Keratinocyte (primary cell): ENCODE measurements around the gene ATF3. TPM values are rescaled to one million over a fixed set of nuclear protein-coding genes. Genes with fewer than 3 reads are reported as not detected.

Experiments used
- DNase-seq: peaks from one replicate; pipeline ENCODE4 v3.0.0-alpha.2; 2011; ENCODE audit warnings: low read depth, missing footprints, low spot score
- FAIRE-seq: peaks from 2 replicates; lab custom pipeline; 2011; peaks lifted over from hg19 to GRCh38; lab: Jason Lieb, UNC
- H2AFZ ChIP-seq: 2 replicates; pipeline ENCODE4 v1.6.0; 2012; ENCODE audit warnings: low read length, control low read depth, inconsistent platforms; ENCODE audit not compliant: control insufficient read depth
- H3K27ac ChIP-seq: 2 replicates; pipeline ENCODE4 v1.5.1; 2011; ENCODE audit warnings: low read length; ENCODE audit not compliant: control insufficient read depth, insufficient read depth
- H3K27me3 ChIP-seq: 3 replicates; pipeline ENCODE4 v1.6.0; 2011; ENCODE audit warnings: low read length; ENCODE audit not compliant: control insufficient read depth, insufficient read depth; ENCODE audit errors: extremely low read depth
- H3K36me3 ChIP-seq, 2 experiments: 2 replicates in 1 of 2; 3 replicates in 1 of 2; pipeline ENCODE4 v1.5.1; 2011; ENCODE audit warnings: low read length in 2 of 2, mild to moderate bottlenecking in 1 of 2; ENCODE audit not compliant: control insufficient read depth in 2 of 2, insufficient read depth in 2 of 2; ENCODE audit errors: extremely low read depth in 1 of 2
- H3K4me1 ChIP-seq: 3 replicates; pipeline ENCODE4 v1.5.1; 2011; ENCODE audit warnings: low read length; ENCODE audit not compliant: control insufficient read depth, insufficient read depth; ENCODE audit errors: extremely low read depth
- H3K4me2 ChIP-seq: 3 replicates; pipeline ENCODE4 v1.6.0; 2011; ENCODE audit warnings: low read depth, low read length; ENCODE audit not compliant: control insufficient read depth, insufficient read depth; ENCODE audit errors: extremely low read depth
- H3K4me3 ChIP-seq, 3 experiments: fragments of 200-600 bp in 1 of 3; sonication (generic) in 1 of 3; 2 replicates in 2 of 3; 3 replicates in 1 of 3; pipeline ENCODE4 v1.5.1; 2011 to 2016; ENCODE audit warnings: low read length in 3 of 3, mild to moderate bottlenecking in 3 of 3, control low read depth in 2 of 3, inconsistent platforms in 1 of 3, low read depth in 1 of 3, mixed read lengths in 1 of 3, mixed run types in 1 of 3, moderate library complexity in 1 of 3; ENCODE audit not compliant: control insufficient read depth in 2 of 3, insufficient read depth in 2 of 3; ENCODE audit errors: extremely low read depth in 1 of 3
- H3K79me2 ChIP-seq: 2 replicates; pipeline ENCODE4 v1.6.0; 2012; ENCODE audit warnings: low read length; ENCODE audit not compliant: control insufficient read depth, insufficient read depth
- H3K9ac ChIP-seq: 3 replicates; pipeline ENCODE4 v1.6.0; 2011; ENCODE audit warnings: low read length; ENCODE audit not compliant: control insufficient read depth, insufficient read depth; ENCODE audit errors: extremely low read depth
- H3K9me1 ChIP-seq: 3 replicates; pipeline ENCODE4 v1.6.0; 2011; ENCODE audit warnings: low read length; ENCODE audit not compliant: control insufficient read depth, insufficient read depth; ENCODE audit errors: extremely low read depth
- H3K9me3 ChIP-seq: 2 replicates; pipeline ENCODE4 v1.5.1; 2012; ENCODE audit warnings: low read depth, low read length; ENCODE audit not compliant: control insufficient read depth
- H4K20me1 ChIP-seq: 3 replicates; pipeline ENCODE4 v1.6.0; 2011; ENCODE audit warnings: low read length; ENCODE audit not compliant: control insufficient read depth, insufficient read depth; ENCODE audit errors: extremely low read depth
- CTCF ChIP-seq, 3 experiments: IDR thresholded peaks in 1 of 3; conservative IDR thresholded peaks in 1 of 3; optimal IDR thresholded peaks in 1 of 3; 2 replicates in 2 of 3; 3 replicates in 1 of 3; pipeline versions ENCODE3 to v1.5.1; 2011; ENCODE audit warnings: low read length in 3 of 3, mild to moderate bottlenecking in 3 of 3, moderate library complexity in 2 of 3, control low read depth in 1 of 3, inconsistent platforms in 1 of 3; ENCODE audit not compliant: insufficient read depth in 2 of 3; ENCODE audit errors: extremely low read depth in 1 of 3
- EZH2 ChIP-seq: IDR thresholded peaks from one replicate; pipeline ENCODE4 v1.6.1; 2012; ENCODE audit warnings: inconsistent platforms, mild to moderate bottlenecking, low read length, moderate library complexity
- dilution Hi-C: fragments of 300-500 bp; cut with MboI; formaldehyde crosslinking; loops from one replicate; pipeline ENCODE4 v1.7.0; 2020; ENCODE audit warnings: low sequenced_read_pairs; ENCODE audit not compliant: extremely low pct_ligation_motif_present
- polyA plus RNA-seq, 5 experiments: library from polyadenylated mRNA; depleted of rRNA in 3 of 5; stranded (reverse) in 3 of 5; stranded (forward) in 1 of 5; unstranded in 1 of 5; fragments of >200 nt; gene quantifications; 1 replicate in 1 of 5; 2 replicates in 3 of 5; 3 replicates in 1 of 5; pipeline versions ENCODE4 v1.2.1 to v1.2.3, GENCODE V29; 2011 to 2012; ENCODE audit warnings: missing spikeins in 2 of 5, low read depth in 1 of 5, low replicate concordance in 1 of 5

The ATF3 gene
- polyA plus RNA-seq, 1 donor (not counting 4 experiments of a cell fraction or from before 2014, with no cell fraction given): 45.1 TPM

GRCh38 chr1:212609701-212610574, 1.4 kb downstream of the ATF3 start:
- peaks cover 11% of the 10 kb centered on the region for H3K27me3 ChIP-seq
- peaks cover 5% of the 10 kb centered on the region for H4K20me1 ChIP-seq
- dilution Hi-C loops: no loop called here
- H3K4me3 ChIP-seq: peak overlapping the region; percentile 71 to 88 (median 80)
- peak overlapping the region; percentile 30 for H3K27ac ChIP-seq
- TF ChIP-seq EZH2 (no peak), CTCF (optimal IDR thresholded peaks at IDR 0.05 in 1 of 3, IDR thresholded peaks at IDR 0.05 in 1 of 3, conservative IDR thresholded peaks at IDR 0.05 in 1 of 3; ENCODE audit: extremely low read depth in 1 of 3, insufficient read depth in 2 of 3, low read length in 3 of 3) (no peak)
- H3K4me2 ChIP-seq: peak overlapping the region; percentile 82
- H3K9me3 ChIP-seq: no peaks in the 10 kb centered on the region
- no peak for DNase-seq
- H3K79me2 ChIP-seq: no peaks in the 10 kb centered on the region
- peaks cover 28% of the 10 kb centered on the region for H3K4me1 ChIP-seq
- H3K9me1 ChIP-seq: no peaks in the 10 kb centered on the region
- H2AFZ ChIP-seq: no peak overlapping the region
- FAIRE-seq: no peak
- no peaks in the 10 kb centered on the region for H3K36me3 ChIP-seq
- peak overlapping the region; percentile 91 for H3K9ac ChIP-seq

- H3K9ac ChIP-seq: no peak overlapping the region
- no peak overlapping the region for H2AFZ ChIP-seq
- H3K9me1 ChIP-seq: no peaks in the 10 kb centered on the region
- H3K36me3 ChIP-seq: no peaks in the 10 kb centered on the region
- H3K27me3 ChIP-seq: peaks cover 11% of the 10 kb centered on the region
- H3K4me3 ChIP-seq: peak overlapping the region in 1 of 3 experiments; percentile 80
- H3K27ac ChIP-seq: no peak overlapping the region
- no peak for TF ChIP-seq EZH2
- no peak for TF ChIP-seq CTCF (optimal IDR thresholded peaks at IDR 0.05 in 1 of 3, IDR thresholded peaks at IDR 0.05 in 1 of 3, conservative IDR thresholded peaks at IDR 0.05 in 1 of 3; ENCODE audit: extremely low read depth in 1 of 3, insufficient read depth in 2 of 3, low read length in 3 of 3)
- dilution Hi-C loops: no loop called here
- H3K79me2 ChIP-seq: no peaks in the 10 kb centered on the region
- DNase-seq: no peak
- peaks cover 5% of the 10 kb centered on the region for H4K20me1 ChIP-seq
- H3K4me1 ChIP-seq: peaks cover 22% of the 10 kb centered on the region
- no peaks in the 10 kb centered on the region for H3K9me3 ChIP-seq
- FAIRE-seq: no peak
- peak overlapping the region; percentile 82 for H3K4me2 ChIP-seq
Measured at GRCh38 chr1:212610575-212610967, 2.0 kb downstream of the ATF3 start.
